Measurements from ENCODE around the gene GNB2. TPM values are rescaled to one million over a fixed set of nuclear protein-coding genes. Genes with fewer than 3 reads are reported as not detected.

The GNB2 gene
- total RNA-seq, 1 experiment from 2014 or later = 299 TPM

DNA sequence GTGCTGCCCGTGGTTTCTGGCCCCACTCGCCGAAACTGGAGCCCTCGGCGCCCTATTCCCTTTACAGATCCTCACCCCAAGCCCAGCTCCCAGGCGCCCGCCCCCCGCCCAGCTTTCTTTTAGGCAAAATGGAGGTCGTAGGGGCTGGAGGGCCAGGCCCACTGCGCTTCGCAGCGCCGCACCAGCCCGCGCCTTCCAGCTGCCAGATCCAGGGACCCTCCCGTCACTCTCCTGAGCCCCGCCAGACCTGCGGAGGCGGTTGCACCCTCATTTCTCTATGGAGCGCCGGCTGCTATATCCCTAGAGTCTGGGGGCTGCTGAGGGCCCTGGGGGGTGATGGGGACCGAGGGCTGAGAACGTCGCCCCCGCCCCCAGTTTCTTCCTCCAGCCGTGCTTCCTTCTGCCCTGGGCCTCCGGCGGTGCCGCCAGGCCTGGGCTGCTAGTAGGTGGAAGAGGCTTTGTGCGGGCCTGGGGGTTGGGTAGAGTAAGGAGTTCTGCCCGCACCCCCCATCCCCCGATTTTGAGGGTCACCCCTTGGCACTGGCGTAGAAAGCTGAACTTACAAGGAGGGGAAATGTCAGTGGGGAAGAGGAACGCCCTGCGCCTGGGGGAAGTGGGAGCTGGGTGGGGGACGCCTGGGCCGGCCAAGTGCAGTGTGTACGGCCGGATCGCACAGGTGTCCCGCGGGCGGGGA, 1.0 kb downstream of the GNB2 start:
- Histone ChIP-seq H3K79me2 (ENCODE audit: low read depth) (peaks cover 24% of the 10 kb centered on the region), H3K4me2 (peak overlapping the region; percentile 81), H3K27me3 (ENCODE audit: insufficient read depth, low read depth) (no peaks in the 10 kb centered on the region), H3K9me3 (ENCODE audit: insufficient read depth, low read depth) (no peaks in the 10 kb centered on the region), H3K27ac (no peak overlapping the region), H3K36me3 (ENCODE audit: low read depth) (peaks cover 13% of the 10 kb centered on the region; the same call in 1 of the 2 replicates), H3K9me2 (ENCODE audit: insufficient read depth) (no peaks in the 10 kb centered on the region), H3K4me3 (peak overlapping the region; percentile 99), H4K20me1 (ENCODE audit: insufficient read depth) (peaks cover 29% of the 10 kb centered on the region), H2AFZ (peak overlapping the region; percentile 73), H3K4me1 (replicated peaks; ENCODE audit: insufficient read depth) (no peaks in the 10 kb centered on the region; the same call in 1 of the 2 replicates), H3F3A (ENCODE audit: insufficient read depth, low read depth) (peaks cover 13% of the 10 kb centered on the region; the same call in 1 of the 2 replicates)
- TF ChIP-seq CTCF (conservative IDR thresholded peaks at IDR 0.05) (no peak), EZH2 (IDR thresholded peaks at IDR 0.05; ENCODE audit: low read depth) (no peak)
- BruUV-seq (replicated peaks) = TSS peak; percentile 34
- CTCF ChIA-PET = interaction anchor here (0.5 to 0.6 kb wide), 2 partner anchors 86 to 447 kb away, joined by 3 to 8 read pairs; no protein-coding TSS in a partner anchor
- DNase-seq = no peak
- POLR2A ChIA-PET (ENCODE audit: unreplicated experiment) = no interaction called here
- intact Hi-C loops (cut with micrococcal nuclease; ENCODE audit: unreplicated experiment) = loop anchor here (5.0 kb wide), 1 partner anchor 47 kb away; no protein-coding TSS in a partner anchor

- Histone ChIP-seq H3K4me3 (peak overlapping the region; percentile 99; the same call in 1 of the 2 replicates), H4K20me1 (ENCODE audit: insufficient read depth) (peaks cover 30% of the 10 kb centered on the region), H3K27ac (no peak overlapping the region), H3K27me3 (ENCODE audit: insufficient read depth, low read depth) (no peaks in the 10 kb centered on the region), H3K36me3 (ENCODE audit: low read depth) (peaks cover 13% of the 10 kb centered on the region; the same call in 1 of the 2 replicates), H3K9me3 (ENCODE audit: insufficient read depth, low read depth) (no peaks in the 10 kb centered on the region), H2AFZ (no peak overlapping the region), H3K9me2 (ENCODE audit: insufficient read depth) (no peaks in the 10 kb centered on the region), H3K4me1 (replicated peaks; ENCODE audit: insufficient read depth) (no peaks in the 10 kb centered on the region; the same call in 1 of the 2 replicates), H3F3A (ENCODE audit: insufficient read depth, low read depth) (peaks cover 18% of the 10 kb centered on the region; the same call in 1 of the 2 replicates), H3K4me2 (peak overlapping the region; percentile 81), H3K79me2 (ENCODE audit: low read depth) (peaks cover 24% of the 10 kb centered on the region)
- no TSS peak for BruUV-seq (replicated peaks)
- ChIA-PET POLR2A (ENCODE audit: unreplicated experiment) (no interaction called here), CTCF (interaction anchor here (0.5 to 0.6 kb wide), 2 partner anchors 86 to 446 kb away, joined by 3 to 8 read pairs; no protein-coding TSS in a partner anchor)
- TF ChIP-seq CTCF (conservative IDR thresholded peaks at IDR 0.05) (no peak), EZH2 (IDR thresholded peaks at IDR 0.05; ENCODE audit: low read depth) (no peak)
- intact Hi-C loops (cut with micrococcal nuclease; ENCODE audit: unreplicated experiment) = no loop called here
- no peak for DNase-seq
Observed at GRCh38 chr7:100675105-100675451, 1.5 kb downstream of the GNB2 start.

GRCh38 chr7:100675581-100676350, 2.2 kb downstream of the GNB2 start:
- TF ChIP-seq EZH2 (IDR thresholded peaks at IDR 0.05; ENCODE audit: low read depth) (no peak), CTCF (conservative IDR thresholded peaks at IDR 0.05) (no peak)
- Histone ChIP-seq H3K4me3 (peak overlapping the region; percentile 99; the same call in 1 of the 2 replicates), H3K27ac (no peak overlapping the region), H4K20me1 (ENCODE audit: insufficient read depth) (peaks cover 34% of the 10 kb centered on the region), H3K9me2 (ENCODE audit: insufficient read depth) (no peaks in the 10 kb centered on the region), H3K36me3 (ENCODE audit: low read depth) (peaks cover 13% of the 10 kb centered on the region; the same call in 1 of the 2 replicates), H3K79me2 (ENCODE audit: low read depth) (peaks cover 24% of the 10 kb centered on the region), H3K27me3 (ENCODE audit: insufficient read depth, low read depth) (no peaks in the 10 kb centered on the region), H3K4me1 (replicated peaks; ENCODE audit: insufficient read depth) (no peaks in the 10 kb centered on the region; the same call in 1 of the 2 replicates), H3F3A (ENCODE audit: insufficient read depth, low read depth) (peaks cover 24% of the 10 kb centered on the region; the same call in 1 of the 2 replicates), H3K9me3 (ENCODE audit: insufficient read depth, low read depth) (no peaks in the 10 kb centered on the region), H2AFZ (no peak overlapping the region), H3K4me2 (peak overlapping the region; percentile 81)
- POLR2A ChIA-PET (ENCODE audit: unreplicated experiment) = interaction anchor here (0.5 kb wide), 1 partner anchor 720 kb away, joined by 8 read pairs; no protein-coding TSS in a partner anchor
- CTCF ChIA-PET = interaction anchor here (0.7 kb wide), 1 partner anchor 114 kb away, joined by 7 read pairs; no protein-coding TSS in a partner anchor
- intact Hi-C loops (cut with micrococcal nuclease; ENCODE audit: unreplicated experiment) = no loop called here
- DNase-seq = peak in 1 of 2 experiments; percentile 51
- BruUV-seq (replicated peaks) = no TSS peak

All from PC-9 (cell line).